ENCODE measurements around the gene PPM1F. TPM values are rescaled to one million over a fixed set of nuclear protein-coding genes. Genes with fewer than 3 reads are reported as not detected.
"Not testable (repeated sequence)": the region's sequence is repeated elsewhere in the genome, so short reads cannot be mapped to it uniquely, and the experiment has no call there.

The PPM1F gene
- total RNA-seq, 4 donors from 2014 or later = 18.3 to 29.5 (median 25.8) TPM

- 90% methylated on average over 10 of the region's 10 CpGs for WGBS, 2 donors
- intact Hi-C loops (cut with DNase I; ENCODE audit: low total_unique reads) = no loop called here
- no peak overlapping the region for H3K4me3 ChIP-seq (ENCODE audit: low read depth, poor library complexity, severe bottlenecking)
- TF ChIP-seq, protein P1, sequence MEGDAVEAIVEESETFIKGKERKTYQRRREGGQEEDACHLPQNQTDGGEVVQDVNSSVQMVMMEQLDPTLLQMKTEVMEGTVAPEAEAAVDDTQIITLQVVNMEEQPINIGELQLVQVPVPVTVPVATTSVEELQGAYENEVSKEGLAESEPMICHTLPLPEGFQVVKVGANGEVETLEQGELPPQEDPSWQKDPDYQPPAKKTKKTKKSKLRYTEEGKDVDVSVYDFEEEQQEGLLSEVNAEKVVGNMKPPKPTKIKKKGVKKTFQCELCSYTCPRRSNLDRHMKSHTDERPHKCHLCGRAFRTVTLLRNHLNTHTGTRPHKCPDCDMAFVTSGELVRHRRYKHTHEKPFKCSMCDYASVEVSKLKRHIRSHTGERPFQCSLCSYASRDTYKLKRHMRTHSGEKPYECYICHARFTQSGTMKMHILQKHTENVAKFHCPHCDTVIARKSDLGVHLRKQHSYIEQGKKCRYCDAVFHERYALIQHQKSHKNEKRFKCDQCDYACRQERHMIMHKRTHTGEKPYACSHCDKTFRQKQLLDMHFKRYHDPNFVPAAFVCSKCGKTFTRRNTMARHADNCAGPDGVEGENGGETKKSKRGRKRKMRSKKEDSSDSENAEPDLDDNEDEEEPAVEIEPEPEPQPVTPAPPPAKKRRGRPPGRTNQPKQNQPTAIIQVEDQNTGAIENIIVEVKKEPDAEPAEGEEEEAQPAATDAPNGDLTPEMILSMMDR (IDR thresholded peaks at IDR 0.05) = no peak
- TF ChIP-seq POLR2A (IDR thresholded peaks at IDR 0.05) = no peak
- peak in 1 of 2 donors; percentile 49 for DNase-seq (ENCODE audit: low spot score in 2 of 2)
Observed at GRCh38 chr22:21881841-21882753, 70.6 kb downstream of the PPM1F start.

DNA sequence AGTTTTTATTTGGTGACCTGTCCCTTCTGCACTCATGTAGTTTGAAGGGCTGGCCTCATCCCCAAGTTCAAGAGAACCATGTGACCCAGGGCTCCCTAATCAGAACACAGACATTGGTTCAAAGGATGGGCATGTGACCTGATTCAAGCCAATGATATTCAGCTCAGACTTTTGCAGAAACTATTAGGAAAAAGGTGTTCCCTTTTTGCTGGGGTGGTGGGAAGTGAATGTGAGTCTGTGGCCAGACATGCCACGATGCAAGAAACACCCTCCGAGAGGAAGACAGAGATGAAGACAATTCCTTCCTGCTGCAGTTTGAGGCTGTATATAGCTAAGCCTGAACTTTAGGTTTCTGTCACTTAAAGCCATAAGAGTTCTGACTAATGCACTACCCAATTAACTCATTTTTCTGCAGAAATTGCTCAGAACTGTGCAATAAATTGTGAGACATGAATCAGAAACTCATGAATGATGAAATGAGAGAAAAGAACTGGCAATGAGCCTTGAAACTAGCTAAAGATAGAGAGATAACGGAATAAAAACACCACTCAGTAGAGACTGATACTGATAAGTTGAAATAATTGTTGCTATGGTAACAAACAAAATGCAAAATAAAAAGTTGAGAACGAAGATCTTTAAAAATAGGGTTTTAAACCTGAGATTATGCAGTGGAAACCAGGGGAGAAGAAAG lies 76.0 kb downstream of the PPM1F start:
- no peak overlapping the region for H3K4me3 ChIP-seq (ENCODE audit: low read depth, poor library complexity, severe bottlenecking)
- TF ChIP-seq POLR2A (IDR thresholded peaks at IDR 0.05) = no peak
- TF ChIP-seq, protein P1 (IDR thresholded peaks at IDR 0.05) = no peak
- intact Hi-C loops (cut with DNase I; ENCODE audit: low total_unique reads) = no loop called here
- DNase-seq (ENCODE audit: low spot score in 2 of 2) = no peak
- 32 to 45% methylated on average over 4 of the region's 4 CpGs for WGBS, 2 donors

DNA sequence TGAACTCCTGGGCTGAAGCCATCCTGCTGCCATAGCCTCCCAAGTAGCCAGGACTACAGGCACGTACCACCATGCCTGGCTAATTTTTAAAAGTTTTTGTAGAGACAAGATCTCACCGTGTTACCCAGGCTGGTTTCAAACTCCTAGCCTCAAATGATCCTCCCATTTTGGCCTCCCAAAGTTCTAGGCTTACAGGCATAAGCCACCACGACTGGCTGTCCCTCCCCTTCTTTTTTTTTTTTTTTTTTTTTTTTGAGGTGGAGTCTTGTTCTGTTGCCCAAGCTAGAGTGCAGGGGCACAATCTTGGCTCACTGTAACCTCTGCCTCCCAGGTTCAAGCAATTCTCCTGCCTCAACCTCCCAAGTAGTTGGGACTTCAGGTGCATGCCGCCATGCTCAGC lies 77.7 kb downstream of the PPM1F start:
- WGBS, 2 donors = 80 to 86% methylated on average over 4 of the region's 4 CpGs
- H3K4me3 ChIP-seq (ENCODE audit: low read depth, poor library complexity, severe bottlenecking); DNase-seq (ENCODE audit: low spot score in 2 of 2); intact Hi-C loops (cut with DNase I; ENCODE audit: low total_unique reads): not testable (repeated sequence)

DNA sequence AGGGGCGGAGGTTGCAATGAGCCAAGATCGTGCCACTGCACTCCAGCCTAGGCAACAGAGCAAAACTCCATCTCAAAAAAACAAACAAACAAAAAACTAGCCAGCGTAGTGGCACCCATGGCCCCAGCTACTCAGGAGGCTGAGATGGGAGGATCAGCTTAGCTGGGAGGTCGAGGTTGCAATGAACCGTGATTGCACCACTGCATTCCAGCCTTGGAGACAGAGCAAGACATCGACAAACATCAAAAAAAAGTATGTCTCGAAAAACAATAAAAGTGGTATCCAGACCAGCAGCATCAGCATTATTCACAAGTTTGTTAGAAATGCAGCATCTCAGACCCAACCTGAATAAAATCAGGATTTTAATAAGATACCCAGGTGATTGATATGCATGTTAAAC lies 79.0 kb downstream of the PPM1F start:
- DNase-seq (ENCODE audit: low spot score in 2 of 2) = no peak
- no peak overlapping the region for H3K4me3 ChIP-seq (ENCODE audit: low read depth, poor library complexity, severe bottlenecking)
- no peak for TF ChIP-seq POLR2A (IDR thresholded peaks at IDR 0.05)
- TF ChIP-seq, protein P1 (IDR thresholded peaks at IDR 0.05) = no peak
- WGBS, 2 donors = 92 to 94% methylated on average over 7 of the region's 7 CpGs
- intact Hi-C loops (cut with DNase I; ENCODE audit: low total_unique reads) = no loop called here

DNA sequence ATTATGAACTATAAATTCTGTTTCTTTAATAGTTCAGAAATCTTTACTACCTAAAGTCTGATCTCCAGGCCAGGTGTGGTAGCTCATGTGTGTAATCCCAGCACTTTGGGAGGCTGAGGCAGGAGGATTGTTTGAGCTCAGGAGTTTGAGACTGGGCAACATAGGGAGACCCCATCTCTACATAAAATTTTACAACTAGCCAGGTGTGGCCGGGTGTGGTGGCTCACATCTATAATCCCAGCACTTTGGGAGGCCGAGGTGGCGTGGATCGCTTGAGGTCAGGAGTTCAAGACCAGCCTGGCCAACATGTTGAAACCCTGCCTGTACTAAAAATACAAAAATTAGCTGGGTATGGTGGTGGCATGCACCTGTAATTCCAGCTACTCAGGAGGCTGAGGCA lies 79.9 kb downstream of the PPM1F start:
- H3K4me3 ChIP-seq (ENCODE audit: low read depth, poor library complexity, severe bottlenecking); intact Hi-C loops (cut with DNase I; ENCODE audit: low total_unique reads); DNase-seq (ENCODE audit: low spot score in 2 of 2): not testable (repeated sequence)
- 98 to 100% methylated on average over 4 of the region's 4 CpGs for WGBS, 2 donors

Other genes starting within 250 kb of the PPM1F start
- gene YPEL1, start 217.1 kb downstream of the PPM1F start, total RNA-seq = 1 to 10 TPM; 1.9 to 5.4 (median 2.8) TPM
- 100 to 1,000 TPM in 1 of 4 donors, 10 to 100 TPM in 3; 72.3 to 121 (median 85.2) TPM for gene MAPK1, start 85.2 kb downstream of the PPM1F start, total RNA-seq
- gene TOP3B, start 29.9 kb upstream of the PPM1F start, total RNA-seq = 10 to 100 TPM; 23.6 to 53.6 (median 29.7) TPM

All from lower leg skin (tissue), 4 donors.